Liver (tissue), 9 donors: ENCODE measurements around the gene EMILIN1. TPM values are rescaled to one million over a fixed set of nuclear protein-coding genes. Genes with fewer than 3 reads are reported as not detected.

Experiments
- DNase-seq: peaks from one replicate; pipeline ENCODE4 v3.0.0-alpha.2; 2017; ENCODE audit warnings: low spot score
- H3K27ac ChIP-seq, 2 donors: one replicate each; pipeline ENCODE4 v1.7.0; 2013; ENCODE audit warnings: inconsistent platforms in 2 of 2, low read length in 2 of 2, control low read depth in 1 of 2, low read depth in 1 of 2, mild to moderate bottlenecking in 1 of 2
- H3K27me3 ChIP-seq, 4 donors: one replicate each; pipeline versions ENCODE4 v1.6.1 to v1.7.0; 2013; ENCODE audit warnings: low read length in 3 of 4, inconsistent platforms in 1 of 4, mild to moderate bottlenecking in 1 of 4, moderate library complexity in 1 of 4; ENCODE audit not compliant: control insufficient read depth in 4 of 4, insufficient read depth in 4 of 4
- H3K36me3 ChIP-seq, 4 donors: one replicate each; pipeline versions ENCODE4 v1.6.1 to v1.7.0; 2013; ENCODE audit warnings: low read length in 3 of 4, mild to moderate bottlenecking in 3 of 4, low read depth in 1 of 4, moderate library complexity in 1 of 4; ENCODE audit not compliant: control insufficient read depth in 4 of 4, insufficient read depth in 3 of 4
- H3K4me1 ChIP-seq, 4 donors: one replicate each; pipeline versions ENCODE4 v1.6.1 to v1.7.0; 2013; ENCODE audit warnings: low read length in 3 of 4, mild to moderate bottlenecking in 3 of 4, moderate library complexity in 1 of 4; ENCODE audit not compliant: control insufficient read depth in 4 of 4, insufficient read depth in 4 of 4
- H3K4me3 ChIP-seq, 3 donors: one replicate each; pipeline versions ENCODE4 v1.6.1 to v1.7.0; 2013; ENCODE audit warnings: low read length in 3 of 3, control low read depth in 1 of 3, low read depth in 1 of 3, mild to moderate bottlenecking in 1 of 3
- H3K9ac ChIP-seq, 2 donors: one replicate each; pipeline ENCODE4 v1.7.0; 2013; ENCODE audit warnings: low read length in 2 of 2, mild to moderate bottlenecking in 2 of 2, moderate library complexity in 2 of 2, control low read depth in 1 of 2, low read depth in 1 of 2
- H3K9me3 ChIP-seq, 4 donors: one replicate each; pipeline versions ENCODE4 v1.6.1 to v1.7.0; 2013; ENCODE audit warnings: low read length in 3 of 4; ENCODE audit not compliant: control insufficient read depth in 4 of 4
- ATF3 ChIP-seq: IDR thresholded peaks from 2 replicates; pipeline ENCODE4 v1.6.1; 2016; ENCODE audit warnings: antibody characterized with exemption
- CTCF ChIP-seq: fragments of 150-350 bp; IDR thresholded peaks from 2 replicates; pipeline ENCODE4 v1.5.1; 2017; ENCODE audit warnings: improper control_type of control experiment, low read depth, low read length; ENCODE audit not compliant: missing input control
- EGR1 ChIP-seq, 2 donors: IDR thresholded peaks; 2 replicates each; pipeline ENCODE4 v1.6.1; 2016 to 2018; ENCODE audit warnings: antibody characterized with exemption in 2 of 2, low read depth in 2 of 2
- FOXA1 ChIP-seq: IDR thresholded peaks from 2 replicates; pipeline ENCODE4 v1.6.1; 2016; ENCODE audit warnings: antibody characterized with exemption
- FOXA2 ChIP-seq: IDR thresholded peaks from 2 replicates; pipeline ENCODE4 v1.6.1; 2016; ENCODE audit warnings: antibody characterized with exemption
- GABPA ChIP-seq, 2 donors: IDR thresholded peaks in 1 of 2; conservative IDR thresholded peaks in 1 of 2; 2 replicates each; pipeline ENCODE4 v1.6.1; 2016; ENCODE audit warnings: antibody characterized with exemption in 2 of 2, mild to moderate bottlenecking in 1 of 2, moderate library complexity in 1 of 2
- HNF4A ChIP-seq, 2 donors: conservative IDR thresholded peaks; 2 replicates each; pipeline ENCODE4 v1.6.1; 2016; ENCODE audit warnings: antibody characterized with exemption in 2 of 2, mild to moderate bottlenecking in 2 of 2
- HNF4G ChIP-seq: IDR thresholded peaks from 2 replicates; pipeline ENCODE4 v1.6.1; 2016; ENCODE audit warnings: antibody characterized with exemption
- JUND ChIP-seq, 2 donors: IDR thresholded peaks; 2 replicates each; pipeline ENCODE4 v1.6.1; 2016; ENCODE audit warnings: antibody characterized with exemption in 2 of 2
- MAX ChIP-seq: IDR thresholded peaks from 2 replicates; pipeline ENCODE4 v1.6.1; 2016; ENCODE audit warnings: antibody characterized with exemption
- NR2F2 ChIP-seq: IDR thresholded peaks from 2 replicates; pipeline ENCODE4 v1.6.1; 2016; ENCODE audit warnings: antibody characterized with exemption
- RAD21 ChIP-seq, 2 donors: IDR thresholded peaks; 2 replicates each; pipeline ENCODE4 v1.6.1; 2016; ENCODE audit warnings: antibody characterized with exemption in 2 of 2, mild to moderate bottlenecking in 2 of 2
- RXRA ChIP-seq, 2 donors: IDR thresholded peaks; 2 replicates each; pipeline ENCODE4 v1.6.1; 2017 to 2018; ENCODE audit warnings: antibody characterized with exemption in 2 of 2, mild to moderate bottlenecking in 1 of 2
- SP1 ChIP-seq: IDR thresholded peaks from 2 replicates; pipeline ENCODE4 v1.6.1; 2018; ENCODE audit warnings: antibody characterized with exemption, mild to moderate bottlenecking
- TAF1 ChIP-seq: conservative IDR thresholded peaks from 2 replicates; pipeline ENCODE4 v1.6.1; 2016; ENCODE audit warnings: antibody characterized with exemption, mild to moderate bottlenecking
- YY1 ChIP-seq: IDR thresholded peaks from 2 replicates; pipeline ENCODE4 v1.6.1; 2016; ENCODE audit warnings: antibody characterized with exemption, mild to moderate bottlenecking
- WGBS: extraction: QIAGEN DNeasy Blood & Tissue Kit; methylation state at CpG from one replicate; pipeline ENCODE4 v1.1.7; 2013; 5-methylcytosine and 5-hydroxymethylcytosine counted together
- polyA plus RNA-seq, 2 donors: library from polyadenylated mRNA; stranded (reverse) in 1 of 2; unstranded in 1 of 2; fragments of 200-250 nt in 1 of 2; fragments of >200 nt in 1 of 2; fragmentation: Nextera tagmentation in 1 of 2; extraction: Ambion mirVana in 1 of 2; gene quantifications; one replicate each; pipeline versions ENCODE4 v1.2.1 to v1.2.3, GENCODE V29; 2013 to 2015
- total RNA-seq, 2 donors: library from RNA; depleted of rRNA; stranded (reverse); fragments of >200 nt; gene quantifications; one replicate each; pipeline ENCODE4 v1.2.3, GENCODE V29; 2014
- TF ChIP-seq, protein P1 (sequence below): IDR thresholded peaks from 2 replicates; pipeline ENCODE4 v1.6.1; 2016; ENCODE audit warnings: antibody characterized with exemption
- TF ChIP-seq, protein P2 (sequence below): IDR thresholded peaks from 2 replicates; pipeline ENCODE4 v1.6.1; 2016; ENCODE audit warnings: antibody characterized with exemption, mild to moderate bottlenecking
- donor health status: healthy.
- donor health status: healthy.
- donor health status: healthy.
- donor health status: healthy.
- donor health status: healthy.

The EMILIN1 gene
- total and polyA plus RNA-seq, 4 donors, result 3.4 to 26.1 (median 24.0) TPM

DNA sequence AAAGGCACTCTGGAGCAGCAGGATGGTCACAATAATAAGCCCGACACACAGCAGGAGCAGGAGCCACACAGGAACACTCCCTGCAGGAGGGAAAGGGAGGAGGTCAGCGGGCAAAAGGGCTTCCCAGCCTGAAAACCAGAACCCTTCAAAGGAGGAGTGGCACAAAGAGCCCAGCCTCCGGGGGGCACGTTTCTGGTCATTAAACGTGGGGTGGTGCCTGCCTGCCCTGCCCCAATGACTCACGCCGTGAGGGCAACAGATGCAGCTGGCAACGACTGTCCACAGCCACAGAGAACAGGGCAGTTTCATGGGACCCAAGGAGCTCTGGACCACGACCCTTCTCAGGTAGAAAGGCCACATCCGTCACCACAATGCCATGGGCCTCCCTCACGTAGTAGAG lies 53.0 kb downstream of the EMILIN1 start:
- Histone ChIP-seq H3K36me3 (peaks cover 13 to 32% (median 24%) of the 10 kb centered on the region in 4 donors), H3K4me3 (no peak overlapping the region), H3K9me3 (no peaks in the 10 kb centered on the region), H3K9ac (no peak overlapping the region), H3K4me1 (peaks cover 3 to 15% (median 11%) of the 10 kb centered on the region in 4 donors), H3K27me3 (no peaks in the 10 kb centered on the region), H3K27ac (no peak overlapping the region)
- TF ChIP-seq HNF4A (conservative IDR thresholded peaks at IDR 0.05) (no peak), FOXA2 (no peak), MAX (no peak), TAF1 (no peak), GABPA (IDR thresholded peaks at IDR 0.05 in 1 of 2, conservative IDR thresholded peaks at IDR 0.05 in 1 of 2) (no peak), NR2F2 (no peak), FOXA1 (no peak), EGR1 (IDR thresholded peaks at IDR 0.05; ENCODE audit: low read depth in 2 of 2) (no peak), YY1 (no peak), ATF3 (no peak), RAD21 (IDR thresholded peaks at IDR 0.05) (no peak), RXRA (IDR thresholded peaks at IDR 0.05) (no peak), SP1 (no peak), HNF4G (no peak), CTCF (no peak), JUND (IDR thresholded peaks at IDR 0.05) (no peak)
- TF ChIP-seq, protein P1, sequence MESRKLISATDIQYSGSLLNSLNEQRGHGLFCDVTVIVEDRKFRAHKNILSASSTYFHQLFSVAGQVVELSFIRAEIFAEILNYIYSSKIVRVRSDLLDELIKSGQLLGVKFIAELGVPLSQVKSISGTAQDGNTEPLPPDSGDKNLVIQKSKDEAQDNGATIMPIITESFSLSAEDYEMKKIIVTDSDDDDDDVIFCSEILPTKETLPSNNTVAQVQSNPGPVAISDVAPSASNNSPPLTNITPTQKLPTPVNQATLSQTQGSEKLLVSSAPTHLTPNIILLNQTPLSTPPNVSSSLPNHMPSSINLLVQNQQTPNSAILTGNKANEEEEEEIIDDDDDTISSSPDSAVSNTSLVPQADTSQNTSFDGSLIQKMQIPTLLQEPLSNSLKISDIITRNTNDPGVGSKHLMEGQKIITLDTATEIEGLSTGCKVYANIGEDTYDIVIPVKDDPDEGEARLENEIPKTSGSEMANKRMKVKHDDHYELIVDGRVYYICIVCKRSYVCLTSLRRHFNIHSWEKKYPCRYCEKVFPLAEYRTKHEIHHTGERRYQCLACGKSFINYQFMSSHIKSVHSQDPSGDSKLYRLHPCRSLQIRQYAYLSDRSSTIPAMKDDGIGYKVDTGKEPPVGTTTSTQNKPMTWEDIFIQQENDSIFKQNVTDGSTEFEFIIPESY, result no peak
- TF ChIP-seq, protein P2, sequence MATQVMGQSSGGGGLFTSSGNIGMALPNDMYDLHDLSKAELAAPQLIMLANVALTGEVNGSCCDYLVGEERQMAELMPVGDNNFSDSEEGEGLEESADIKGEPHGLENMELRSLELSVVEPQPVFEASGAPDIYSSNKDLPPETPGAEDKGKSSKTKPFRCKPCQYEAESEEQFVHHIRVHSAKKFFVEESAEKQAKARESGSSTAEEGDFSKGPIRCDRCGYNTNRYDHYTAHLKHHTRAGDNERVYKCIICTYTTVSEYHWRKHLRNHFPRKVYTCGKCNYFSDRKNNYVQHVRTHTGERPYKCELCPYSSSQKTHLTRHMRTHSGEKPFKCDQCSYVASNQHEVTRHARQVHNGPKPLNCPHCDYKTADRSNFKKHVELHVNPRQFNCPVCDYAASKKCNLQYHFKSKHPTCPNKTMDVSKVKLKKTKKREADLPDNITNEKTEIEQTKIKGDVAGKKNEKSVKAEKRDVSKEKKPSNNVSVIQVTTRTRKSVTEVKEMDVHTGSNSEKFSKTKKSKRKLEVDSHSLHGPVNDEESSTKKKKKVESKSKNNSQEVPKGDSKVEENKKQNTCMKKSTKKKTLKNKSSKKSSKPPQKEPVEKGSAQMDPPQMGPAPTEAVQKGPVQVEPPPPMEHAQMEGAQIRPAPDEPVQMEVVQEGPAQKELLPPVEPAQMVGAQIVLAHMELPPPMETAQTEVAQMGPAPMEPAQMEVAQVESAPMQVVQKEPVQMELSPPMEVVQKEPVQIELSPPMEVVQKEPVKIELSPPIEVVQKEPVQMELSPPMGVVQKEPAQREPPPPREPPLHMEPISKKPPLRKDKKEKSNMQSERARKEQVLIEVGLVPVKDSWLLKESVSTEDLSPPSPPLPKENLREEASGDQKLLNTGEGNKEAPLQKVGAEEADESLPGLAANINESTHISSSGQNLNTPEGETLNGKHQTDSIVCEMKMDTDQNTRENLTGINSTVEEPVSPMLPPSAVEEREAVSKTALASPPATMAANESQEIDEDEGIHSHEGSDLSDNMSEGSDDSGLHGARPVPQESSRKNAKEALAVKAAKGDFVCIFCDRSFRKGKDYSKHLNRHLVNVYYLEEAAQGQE, result no peak
- 93% methylated on average over 11 of the region's 11 CpGs for WGBS
- no peak for DNase-seq
